Measurements from ENCODE around the gene RGS14.

GRCh38 chr5:177329883-177330282 is 27.8 kb upstream of the RGS14 start:
- TF ChIP-seq CTCF (conservative IDR thresholded peaks at IDR 0.05; ENCODE audit: low read depth in 2 of 2), result no peak
- TF ChIP-seq POLR2AphosphoS5 (IDR thresholded peaks at IDR 0.05; ENCODE audit: low read depth), result no peak

Measured in GM23338 (cell line).